Astrocyte (in vitro differentiated cells and primary cell): ENCODE results near the gene CR1L.

Experiments used
- CTCF ChIP-seq: IDR thresholded peaks from 2 replicates; pipeline ENCODE4 v1.5.1; 2011; ENCODE audit warnings: low read depth, mild to moderate bottlenecking, inconsistent platforms, low read length, moderate library complexity; ENCODE audit not compliant: insufficient read depth
- EZH2 ChIP-seq: IDR thresholded peaks from 2 replicates; pipeline ENCODE4 v1.6.1; 2012; ENCODE audit warnings: mild to moderate bottlenecking, low read length, inconsistent platforms; ENCODE audit not compliant: insufficient read depth

- TF ChIP-seq CTCF (no peak), EZH2 (no peak)
Observed at GRCh38 chr1:207659545-207660153, 14.7 kb downstream of the CR1L start.
